WTC11 (cell line): ENCODE measurements around the gene CGREF1. TPM values are rescaled to one million over a fixed set of nuclear protein-coding genes. Genes with fewer than 3 reads are reported as not detected.

Experiments
- ATAC-seq: fragments of 200-7000 bp; cut with Tn5 transposase; 2 replicates; pipeline ENCODE4 v1.10.0; 2021; ENCODE audit warnings: mild to moderate bottlenecking, moderate library complexity
- CTCF ChIA-PET: fragments of 300-600 bp; sonication (Branson Sonifier 250); formaldehyde crosslinking; loops from one replicate; lab custom pipeline; 2021; ENCODE audit warnings: antibody characterized with exemption; lab: Charles Lee
- POLR2A ChIA-PET: fragments of 350-600 bp; sonication (Branson Sonifier 250); formaldehyde crosslinking; loops from one replicate; lab custom pipeline; 2021; ENCODE audit warnings: antibody characterized with exemption; lab: Charles Lee
- DNase-seq: peaks from one replicate; pipeline ENCODE4 v3.0.0; 2021; ENCODE audit warnings: low spot score
- H3K27ac Mint-ChIP-seq: 2 replicates; pipeline ENCODE4 v1.8.0; 2021; ENCODE audit warnings: mixed read lengths
- H3K27me3 Mint-ChIP-seq: 2 replicates; pipeline ENCODE4 v1.8.0; 2021; ENCODE audit warnings: low read depth, mild to moderate bottlenecking, moderate library complexity, mixed read lengths
- H3K36me3 Mint-ChIP-seq: 2 replicates; pipeline ENCODE4 v1.8.0; 2021; ENCODE audit warnings: mixed read lengths
- H3K4me1 Mint-ChIP-seq: 2 replicates; pipeline ENCODE4 v1.8.0; 2022; ENCODE audit warnings: mixed read lengths
- H3K4me3 Mint-ChIP-seq: 2 replicates; pipeline ENCODE4 v1.8.0; 2021; ENCODE audit warnings: mild to moderate bottlenecking, moderate library complexity, mixed read lengths
- H3K9me3 Mint-ChIP-seq: 2 replicates; pipeline ENCODE4 v1.8.0; 2021; ENCODE audit warnings: mixed read lengths
- GRHL2 ChIP-seq: fragments of 250-450 bp; sonication (Bioruptor Pico); IDR thresholded peaks from 2 replicates; pipeline ENCODE4 v1.8.0; 2022; ENCODE audit warnings: mild to moderate bottlenecking, moderate library complexity; ENCODE audit not compliant: insufficient replicate concordance, severe bottlenecking
- MYBL2 ChIP-seq: sonication (generic); formaldehyde crosslinking; IDR thresholded peaks from 2 replicates; pipeline ENCODE4 v1.8.1; 2023; ENCODE audit warnings: mild to moderate bottlenecking, moderate library complexity, missing genetic modification reagents
- NFE2L1 ChIP-seq: sonication (generic); formaldehyde crosslinking; IDR thresholded peaks from 2 replicates; pipeline ENCODE4 v1.8.1; 2023; ENCODE audit warnings: missing genetic modification reagents
- SMAD3 ChIP-seq: sonication (generic); formaldehyde crosslinking; IDR thresholded peaks from 2 replicates; pipeline ENCODE4 v1.8.0; 2022; ENCODE audit warnings: missing genetic modification reagents, mild to moderate bottlenecking, borderline replicate concordance
- TEAD4 ChIP-seq: sonication (generic); formaldehyde crosslinking; IDR thresholded peaks from 2 replicates; pipeline ENCODE4 v1.8.0; 2022; ENCODE audit warnings: mild to moderate bottlenecking, missing genetic modification reagents
- TP53 ChIP-seq: sonication (generic); formaldehyde crosslinking; IDR thresholded peaks from 2 replicates; pipeline ENCODE4 v1.8.1; 2023; ENCODE audit warnings: mild to moderate bottlenecking, missing genetic modification reagents
- ZNF219 ChIP-seq: sonication (generic); formaldehyde crosslinking; IDR thresholded peaks from 2 replicates; pipeline ENCODE4 v1.8.0; 2023; ENCODE audit warnings: missing genetic modification reagents, mild to moderate bottlenecking, borderline replicate concordance
- total RNA-seq: library from RNA; stranded (reverse); gene quantifications from 3 replicates; pipeline ENCODE4 v1.2.3, GENCODE V29; 2021
- TF ChIP-seq, protein P1 (sequence below): sonication (generic); formaldehyde crosslinking; IDR thresholded peaks from 2 replicates; pipeline ENCODE4 v1.8.1; 2022; ENCODE audit warnings: mild to moderate bottlenecking, moderate library complexity, missing genetic modification reagents
- TF ChIP-seq, protein P2 (sequence below): fragments of 250-450 bp; sonication (Bioruptor Pico); IDR thresholded peaks from 2 replicates; pipeline ENCODE4 v1.9.0; 2021; ENCODE audit warnings: mild to moderate bottlenecking
- TF ChIP-seq, protein P3 (sequence below): sonication (generic); formaldehyde crosslinking; IDR thresholded peaks from 2 replicates; pipeline ENCODE4 v1.8.1; 2022; ENCODE audit warnings: low read depth, mild to moderate bottlenecking, moderate library complexity, missing genetic modification reagents, borderline replicate concordance
- TF ChIP-seq, protein P4 (sequence below): fragments of 250-450 bp; sonication (Bioruptor Pico); IDR thresholded peaks from 2 replicates; pipeline ENCODE4 v1.9.0; 2021; ENCODE audit warnings: moderate library complexity, mild to moderate bottlenecking, inconsistent platforms, borderline replicate concordance
- TF ChIP-seq, protein P5 (sequence below): sonication (generic); formaldehyde crosslinking; IDR thresholded peaks from 2 replicates; pipeline ENCODE4 v1.8.0; 2023; ENCODE audit warnings: mild to moderate bottlenecking, missing genetic modification reagents
- TF ChIP-seq, protein P6 (sequence below): sonication (generic); formaldehyde crosslinking; IDR thresholded peaks from 2 replicates; pipeline ENCODE4 v1.8.0; 2023; ENCODE audit warnings: missing genetic modification reagents, mild to moderate bottlenecking, borderline replicate concordance
- TF ChIP-seq, protein P7 (sequence below): sonication (generic); formaldehyde crosslinking; IDR thresholded peaks from 2 replicates; pipeline ENCODE4 v1.8.1; 2022; ENCODE audit warnings: mild to moderate bottlenecking, missing genetic modification reagents, moderate library complexity, borderline replicate concordance
- TF ChIP-seq, protein P8 (sequence below): fragments of 250-450 bp; sonication (Bioruptor Pico); conservative IDR thresholded peaks from 2 replicates; pipeline ENCODE4 v1.9.0; 2021; ENCODE audit warnings: mild to moderate bottlenecking
- TF ChIP-seq, protein P9 (sequence below): sonication (generic); formaldehyde crosslinking; IDR thresholded peaks from 2 replicates; pipeline ENCODE4 v1.8.0; 2022; ENCODE audit warnings: mild to moderate bottlenecking, missing genetic modification reagents

The CGREF1 gene
- total RNA-seq, 1 experiment from 2014 or later: 3.5 TPM

DNA sequence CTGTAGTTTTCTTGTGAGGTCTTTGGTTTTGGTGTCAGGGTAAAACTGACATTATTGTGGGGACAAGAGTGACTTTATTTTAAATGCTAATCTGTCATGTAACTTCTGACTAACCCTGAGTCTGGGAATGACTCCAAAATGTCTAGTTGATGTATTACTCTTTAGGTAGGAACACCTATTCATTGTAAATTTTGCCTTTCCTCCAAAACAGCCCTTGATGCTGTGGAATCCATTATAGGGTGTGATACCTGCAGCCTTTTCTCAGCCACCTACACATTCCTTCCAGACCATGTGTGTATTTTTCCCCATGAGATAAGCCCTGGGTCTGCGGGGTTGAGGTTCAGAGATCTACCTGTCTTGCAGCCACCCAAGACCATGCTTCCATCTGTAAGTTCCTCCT, 24.4 kb upstream of the CGREF1 start (continued):
- TF ChIP-seq, protein P1, sequence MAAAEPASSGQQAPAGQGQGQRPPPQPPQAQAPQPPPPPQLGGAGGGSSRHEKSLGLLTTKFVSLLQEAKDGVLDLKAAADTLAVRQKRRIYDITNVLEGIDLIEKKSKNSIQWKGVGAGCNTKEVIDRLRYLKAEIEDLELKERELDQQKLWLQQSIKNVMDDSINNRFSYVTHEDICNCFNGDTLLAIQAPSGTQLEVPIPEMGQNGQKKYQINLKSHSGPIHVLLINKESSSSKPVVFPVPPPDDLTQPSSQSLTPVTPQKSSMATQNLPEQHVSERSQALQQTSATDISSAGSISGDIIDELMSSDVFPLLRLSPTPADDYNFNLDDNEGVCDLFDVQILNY (CRISPR knock-in tag): no peak
- TF ChIP-seq, all 79 proteins: peak for 0

DNA sequence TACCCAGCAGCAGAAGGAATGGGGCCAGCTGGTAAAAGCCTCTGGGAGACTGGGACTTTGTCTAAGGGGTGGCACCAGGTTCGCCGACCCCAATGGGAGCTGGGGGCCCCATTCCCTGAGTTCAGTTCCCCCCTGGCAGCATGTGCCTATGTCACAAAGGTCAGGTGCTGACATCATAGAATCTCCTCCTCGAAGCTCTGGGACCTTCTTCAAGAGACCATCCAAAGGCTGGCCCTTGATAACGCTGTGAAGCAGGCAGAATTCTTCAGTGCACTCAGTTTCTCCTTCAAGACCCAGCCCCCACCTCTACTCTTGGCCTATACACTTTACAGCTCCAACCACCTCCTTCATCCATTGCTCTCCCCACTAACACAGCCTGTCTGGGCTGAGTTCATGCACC, 20.4 kb upstream of the CGREF1 start, which contains the start of gene PRR30:
Gene PRR30, minus strand, starts transcription at position 101 of the 400 bp plus-strand sequence. CDS start 1,081 bp downstream, outside the sequence.
- H3K36me3 Mint-ChIP-seq: no peaks in the 10 kb centered on the region; the same call in 1 of the 2 replicates
- CTCF ChIA-PET: interaction anchor here (0.5 to 1.4 kb wide), 2 partner anchors 30 to 107 kb away, joined by 3 to 4 read pairs; no protein-coding TSS in a partner anchor
- H3K4me3 Mint-ChIP-seq: no peak within 1 kb of the TSS
- DNase-seq (no peak), ATAC-seq (no peak)
- peaks cover 11% of the 10 kb centered on the region for H3K27me3 Mint-ChIP-seq
- no peaks in the 10 kb centered on the region for H3K9me3 Mint-ChIP-seq
- TF ChIP-seq, protein P2, sequence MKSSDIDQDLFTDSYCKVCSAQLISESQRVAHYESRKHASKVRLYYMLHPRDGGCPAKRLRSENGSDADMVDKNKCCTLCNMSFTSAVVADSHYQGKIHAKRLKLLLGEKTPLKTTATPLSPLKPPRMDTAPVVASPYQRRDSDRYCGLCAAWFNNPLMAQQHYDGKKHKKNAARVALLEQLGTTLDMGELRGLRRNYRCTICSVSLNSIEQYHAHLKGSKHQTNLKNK (CRISPR knock-in tag): no peak
- TF ChIP-seq, protein P3, sequence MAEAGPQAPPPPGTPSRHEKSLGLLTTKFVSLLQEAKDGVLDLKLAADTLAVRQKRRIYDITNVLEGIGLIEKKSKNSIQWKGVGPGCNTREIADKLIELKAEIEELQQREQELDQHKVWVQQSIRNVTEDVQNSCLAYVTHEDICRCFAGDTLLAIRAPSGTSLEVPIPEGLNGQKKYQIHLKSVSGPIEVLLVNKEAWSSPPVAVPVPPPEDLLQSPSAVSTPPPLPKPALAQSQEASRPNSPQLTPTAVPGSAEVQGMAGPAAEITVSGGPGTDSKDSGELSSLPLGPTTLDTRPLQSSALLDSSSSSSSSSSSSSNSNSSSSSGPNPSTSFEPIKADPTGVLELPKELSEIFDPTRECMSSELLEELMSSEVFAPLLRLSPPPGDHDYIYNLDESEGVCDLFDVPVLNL (CRISPR knock-in tag): no peak
- TF ChIP-seq NFE2L1: no peak
- TF ChIP-seq ZNF219 (CRISPR knock-in tag): no peak
- no peak for TF ChIP-seq MYBL2 (CRISPR knock-in tag)
- TF ChIP-seq, protein P4, sequence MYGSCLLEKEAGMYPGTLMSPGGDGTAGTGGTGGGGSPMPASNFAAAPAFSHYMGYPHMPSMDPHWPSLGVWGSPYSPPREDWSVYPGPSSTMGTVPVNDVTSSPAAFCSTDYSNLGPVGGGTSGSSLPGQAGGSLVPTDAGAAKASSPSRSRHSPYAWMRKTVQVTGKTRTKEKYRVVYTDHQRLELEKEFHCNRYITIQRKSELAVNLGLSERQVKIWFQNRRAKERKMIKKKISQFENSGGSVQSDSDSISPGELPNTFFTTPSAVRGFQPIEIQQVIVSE: no peak
- TF ChIP-seq, protein P5, sequence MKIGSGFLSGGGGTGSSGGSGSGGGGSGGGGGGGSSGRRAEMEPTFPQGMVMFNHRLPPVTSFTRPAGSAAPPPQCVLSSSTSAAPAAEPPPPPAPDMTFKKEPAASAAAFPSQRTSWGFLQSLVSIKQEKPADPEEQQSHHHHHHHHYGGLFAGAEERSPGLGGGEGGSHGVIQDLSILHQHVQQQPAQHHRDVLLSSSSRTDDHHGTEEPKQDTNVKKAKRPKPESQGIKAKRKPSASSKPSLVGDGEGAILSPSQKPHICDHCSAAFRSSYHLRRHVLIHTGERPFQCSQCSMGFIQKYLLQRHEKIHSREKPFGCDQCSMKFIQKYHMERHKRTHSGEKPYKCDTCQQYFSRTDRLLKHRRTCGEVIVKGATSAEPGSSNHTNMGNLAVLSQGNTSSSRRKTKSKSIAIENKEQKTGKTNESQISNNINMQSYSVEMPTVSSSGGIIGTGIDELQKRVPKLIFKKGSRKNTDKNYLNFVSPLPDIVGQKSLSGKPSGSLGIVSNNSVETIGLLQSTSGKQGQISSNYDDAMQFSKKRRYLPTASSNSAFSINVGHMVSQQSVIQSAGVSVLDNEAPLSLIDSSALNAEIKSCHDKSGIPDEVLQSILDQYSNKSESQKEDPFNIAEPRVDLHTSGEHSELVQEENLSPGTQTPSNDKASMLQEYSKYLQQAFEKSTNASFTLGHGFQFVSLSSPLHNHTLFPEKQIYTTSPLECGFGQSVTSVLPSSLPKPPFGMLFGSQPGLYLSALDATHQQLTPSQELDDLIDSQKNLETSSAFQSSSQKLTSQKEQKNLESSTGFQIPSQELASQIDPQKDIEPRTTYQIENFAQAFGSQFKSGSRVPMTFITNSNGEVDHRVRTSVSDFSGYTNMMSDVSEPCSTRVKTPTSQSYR (CRISPR knock-in tag): no peak
- no peak for TF ChIP-seq TEAD4 (CRISPR knock-in tag)
- TF ChIP-seq, protein P6, sequence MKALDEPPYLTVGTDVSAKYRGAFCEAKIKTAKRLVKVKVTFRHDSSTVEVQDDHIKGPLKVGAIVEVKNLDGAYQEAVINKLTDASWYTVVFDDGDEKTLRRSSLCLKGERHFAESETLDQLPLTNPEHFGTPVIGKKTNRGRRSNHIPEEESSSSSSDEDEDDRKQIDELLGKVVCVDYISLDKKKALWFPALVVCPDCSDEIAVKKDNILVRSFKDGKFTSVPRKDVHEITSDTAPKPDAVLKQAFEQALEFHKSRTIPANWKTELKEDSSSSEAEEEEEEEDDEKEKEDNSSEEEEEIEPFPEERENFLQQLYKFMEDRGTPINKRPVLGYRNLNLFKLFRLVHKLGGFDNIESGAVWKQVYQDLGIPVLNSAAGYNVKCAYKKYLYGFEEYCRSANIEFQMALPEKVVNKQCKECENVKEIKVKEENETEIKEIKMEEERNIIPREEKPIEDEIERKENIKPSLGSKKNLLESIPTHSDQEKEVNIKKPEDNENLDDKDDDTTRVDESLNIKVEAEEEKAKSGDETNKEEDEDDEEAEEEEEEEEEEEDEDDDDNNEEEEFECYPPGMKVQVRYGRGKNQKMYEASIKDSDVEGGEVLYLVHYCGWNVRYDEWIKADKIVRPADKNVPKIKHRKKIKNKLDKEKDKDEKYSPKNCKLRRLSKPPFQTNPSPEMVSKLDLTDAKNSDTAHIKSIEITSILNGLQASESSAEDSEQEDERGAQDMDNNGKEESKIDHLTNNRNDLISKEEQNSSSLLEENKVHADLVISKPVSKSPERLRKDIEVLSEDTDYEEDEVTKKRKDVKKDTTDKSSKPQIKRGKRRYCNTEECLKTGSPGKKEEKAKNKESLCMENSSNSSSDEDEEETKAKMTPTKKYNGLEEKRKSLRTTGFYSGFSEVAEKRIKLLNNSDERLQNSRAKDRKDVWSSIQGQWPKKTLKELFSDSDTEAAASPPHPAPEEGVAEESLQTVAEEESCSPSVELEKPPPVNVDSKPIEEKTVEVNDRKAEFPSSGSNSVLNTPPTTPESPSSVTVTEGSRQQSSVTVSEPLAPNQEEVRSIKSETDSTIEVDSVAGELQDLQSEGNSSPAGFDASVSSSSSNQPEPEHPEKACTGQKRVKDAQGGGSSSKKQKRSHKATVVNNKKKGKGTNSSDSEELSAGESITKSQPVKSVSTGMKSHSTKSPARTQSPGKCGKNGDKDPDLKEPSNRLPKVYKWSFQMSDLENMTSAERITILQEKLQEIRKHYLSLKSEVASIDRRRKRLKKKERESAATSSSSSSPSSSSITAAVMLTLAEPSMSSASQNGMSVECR (CRISPR knock-in tag): no peak
- no peak for TF ChIP-seq GRHL2 (CRISPR knock-in tag)
- no peak for TF ChIP-seq TP53 (CRISPR knock-in tag)
- TF ChIP-seq SMAD3 (CRISPR knock-in tag): no peak
- TF ChIP-seq, protein P1 (CRISPR knock-in tag): no peak
- TF ChIP-seq, protein P7, sequence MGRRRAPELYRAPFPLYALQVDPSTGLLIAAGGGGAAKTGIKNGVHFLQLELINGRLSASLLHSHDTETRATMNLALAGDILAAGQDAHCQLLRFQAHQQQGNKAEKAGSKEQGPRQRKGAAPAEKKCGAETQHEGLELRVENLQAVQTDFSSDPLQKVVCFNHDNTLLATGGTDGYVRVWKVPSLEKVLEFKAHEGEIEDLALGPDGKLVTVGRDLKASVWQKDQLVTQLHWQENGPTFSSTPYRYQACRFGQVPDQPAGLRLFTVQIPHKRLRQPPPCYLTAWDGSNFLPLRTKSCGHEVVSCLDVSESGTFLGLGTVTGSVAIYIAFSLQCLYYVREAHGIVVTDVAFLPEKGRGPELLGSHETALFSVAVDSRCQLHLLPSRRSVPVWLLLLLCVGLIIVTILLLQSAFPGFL (CRISPR knock-in tag): no peak
- TF ChIP-seq, protein P8, sequence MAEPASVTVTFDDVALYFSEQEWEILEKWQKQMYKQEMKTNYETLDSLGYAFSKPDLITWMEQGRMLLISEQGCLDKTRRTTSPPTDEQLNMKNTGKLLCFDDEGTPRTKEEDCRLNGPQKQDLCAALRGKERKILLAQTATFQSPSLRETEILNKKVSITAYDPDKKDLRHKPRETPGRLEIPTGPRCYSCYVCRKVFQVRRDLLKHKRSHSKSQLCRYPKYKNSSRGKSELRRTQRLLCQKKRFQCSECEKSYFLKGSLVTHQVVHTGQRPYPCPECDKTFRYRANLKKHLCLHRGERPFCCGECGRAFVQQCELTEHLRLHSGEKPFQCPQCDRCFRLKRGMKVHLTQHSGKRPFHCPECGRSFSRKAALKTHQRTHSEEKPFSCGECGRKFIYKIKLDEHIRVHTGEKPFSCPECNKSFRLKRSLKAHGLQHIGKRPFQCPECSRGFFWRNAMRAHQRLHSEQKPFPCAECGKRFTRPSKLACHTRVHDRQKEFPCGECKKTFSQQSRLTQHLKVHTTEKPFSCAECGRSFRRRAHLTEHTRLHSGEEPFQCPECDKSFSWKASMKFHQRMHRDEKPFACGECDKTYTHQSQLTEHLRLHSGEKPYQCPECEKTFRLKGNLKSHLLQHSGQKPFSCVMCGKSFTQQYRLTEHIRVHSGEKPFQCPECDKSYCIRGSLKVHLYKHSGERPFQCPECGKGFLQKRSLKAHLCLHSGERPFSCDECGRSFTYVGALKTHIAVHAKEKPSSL: no peak
- TF ChIP-seq, protein P9, sequence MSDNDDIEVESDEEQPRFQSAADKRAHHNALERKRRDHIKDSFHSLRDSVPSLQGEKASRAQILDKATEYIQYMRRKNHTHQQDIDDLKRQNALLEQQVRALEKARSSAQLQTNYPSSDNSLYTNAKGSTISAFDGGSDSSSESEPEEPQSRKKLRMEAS: no peak
- no peak within 1 kb of the TSS for H3K27ac Mint-ChIP-seq
- POLR2A ChIA-PET: no interaction called here
- 0 out of 2 replicates have a peak, but pooled peaks cover 3% of the 10 kb centered on the region for H3K4me1 Mint-ChIP-seq
